Testis (tissue), 2 donors: ENCODE data around the gene CFAP46.

Source experiments
- CTCF ChIP-seq, 3 experiments: fragments of 450-650 bp in 2 of 3; fragments of 200-600 bp in 1 of 3; sonication (generic) in 1 of 3; IDR thresholded peaks; one replicate each; pipeline ENCODE4 v1.5.1; 2016 to 2019; ENCODE audit warnings: antibody characterized with exemption in 3 of 3, mild to moderate bottlenecking in 2 of 3, moderate library complexity in 1 of 3
- POLR2A ChIP-seq: fragments of 450-650 bp; IDR thresholded peaks from one replicate; pipeline ENCODE4 v1.6.1; 2017; ENCODE audit warnings: antibody characterized with exemption, mild to moderate bottlenecking, moderate library complexity

GRCh38 chr10:132926070-132926469 is 16.3 kb downstream of the CFAP46 start:
- no peak for TF ChIP-seq CTCF (IDR thresholded peaks at IDR 0.05)
- no peak for TF ChIP-seq POLR2A
